ENCODE measurements around the gene PTPRD. TPM values are rescaled to one million over a fixed set of nuclear protein-coding genes. Genes with fewer than 3 reads are reported as not detected.
"Not testable (repeated sequence)": the region's sequence is repeated elsewhere in the genome, so short reads cannot be mapped to it uniquely, and the experiment has no call there.

The PTPRD gene
- total RNA-seq, 1 experiment from 2014 or later, result 70.1 TPM

- Mint-ChIP-seq H3K4me1 (ENCODE audit: low read depth, unreplicated experiment) (no peaks in the 10 kb centered on the region), H3K9me3 (ENCODE audit: unreplicated experiment) (no peaks in the 10 kb centered on the region), H3K27me3 (ENCODE audit: insufficient read depth, unreplicated experiment) (no peaks in the 10 kb centered on the region), H3K36me3 (ENCODE audit: insufficient read depth, unreplicated experiment) (no peaks in the 10 kb centered on the region), H3K4me3 (ENCODE audit: unreplicated experiment) (no peak overlapping the region), H3K27ac (ENCODE audit: unreplicated experiment) (no peak overlapping the region)
- no peak for TF ChIP-seq CTCF (IDR thresholded peaks at IDR 0.05; ENCODE audit: insufficient read depth in 1 of 2, low read depth in 1 of 2, low read length in 1 of 2, severe bottlenecking in 1 of 2, unreplicated experiment in 1 of 2)
- CTCF ChIA-PET, result no interaction called here
- no TSS peak for BruUV-seq (replicated peaks)
- DNase-seq, result no peak
- no peaks in the 10 kb centered on the region for H3K9me3 ChIP-seq
- POLR2A ChIA-PET, result no interaction called here
- intact Hi-C loops (cut with micrococcal nuclease; ENCODE audit: unreplicated experiment), result no loop called here
- H3K4me3 ChIP-seq (ENCODE audit: low read depth, low read length), result no peak overlapping the region
- no peaks in the 10 kb centered on the region for H3K27me3 ChIP-seq (replicated peaks; ENCODE audit: control insufficient read depth, insufficient read depth, low read length)
- H3K36me3 ChIP-seq (ENCODE audit: control insufficient read depth, insufficient read depth, low read length), result no peaks in the 10 kb centered on the region
- no peaks in the 10 kb centered on the region for H3K4me1 ChIP-seq
These were observed 100.7 kb downstream of the PTPRD start for GRCh38 chr9:10512144-10512543.

GRCh38 chr9:10488937-10489336 lies 123.9 kb downstream of the PTPRD start:
- H3K27me3 ChIP-seq (replicated peaks; ENCODE audit: control insufficient read depth, insufficient read depth, low read length), result no peaks in the 10 kb centered on the region
- ChIA-PET POLR2A (no interaction called here), CTCF (no interaction called here)
- Mint-ChIP-seq H3K9me3 (ENCODE audit: unreplicated experiment) (no peaks in the 10 kb centered on the region), H3K4me1 (ENCODE audit: low read depth, unreplicated experiment) (no peaks in the 10 kb centered on the region), H3K4me3 (ENCODE audit: unreplicated experiment) (no peak overlapping the region), H3K27me3 (ENCODE audit: insufficient read depth, unreplicated experiment) (no peaks in the 10 kb centered on the region), H3K36me3 (ENCODE audit: insufficient read depth, unreplicated experiment) (no peaks in the 10 kb centered on the region), H3K27ac (ENCODE audit: unreplicated experiment) (no peak overlapping the region)
- intact Hi-C loops (cut with micrococcal nuclease; ENCODE audit: unreplicated experiment), result no loop called here
- no TSS peak for BruUV-seq (replicated peaks)
- H3K36me3 ChIP-seq (ENCODE audit: control insufficient read depth, insufficient read depth, low read length), result no peaks in the 10 kb centered on the region
- H3K4me1 ChIP-seq, result no peaks in the 10 kb centered on the region
- H3K4me3 ChIP-seq (ENCODE audit: low read depth, low read length), result no peak overlapping the region
- no peaks in the 10 kb centered on the region for H3K9me3 ChIP-seq
- no peak for TF ChIP-seq CTCF (IDR thresholded peaks at IDR 0.05; ENCODE audit: insufficient read depth in 1 of 2, low read depth in 1 of 2, low read length in 1 of 2, severe bottlenecking in 1 of 2, unreplicated experiment in 1 of 2)
- no peak for DNase-seq

- Mint-ChIP-seq H3K9me3 (ENCODE audit: unreplicated experiment) (no peaks in the 10 kb centered on the region), H3K27me3 (ENCODE audit: insufficient read depth, unreplicated experiment) (no peaks in the 10 kb centered on the region), H3K4me3 (ENCODE audit: unreplicated experiment) (no peak overlapping the region), H3K36me3 (ENCODE audit: insufficient read depth, unreplicated experiment) (no peaks in the 10 kb centered on the region), H3K4me1 (ENCODE audit: low read depth, unreplicated experiment) (no peaks in the 10 kb centered on the region), H3K27ac (ENCODE audit: unreplicated experiment) (no peak overlapping the region)
- Histone ChIP-seq H3K4me1 (no peaks in the 10 kb centered on the region), H3K4me3 (ENCODE audit: low read depth, low read length) (no peak overlapping the region), H3K27me3 (replicated peaks; ENCODE audit: control insufficient read depth, insufficient read depth, low read length) (no peaks in the 10 kb centered on the region), H3K9me3 (no peaks in the 10 kb centered on the region), H3K36me3 (ENCODE audit: control insufficient read depth, insufficient read depth, low read length) (no peaks in the 10 kb centered on the region)
- BruUV-seq (replicated peaks), result no TSS peak
- no peak for DNase-seq
- CTCF ChIA-PET, result no interaction called here
- peak; percentile 4 to 20 for TF ChIP-seq CTCF (IDR thresholded peaks at IDR 0.05; ENCODE audit: insufficient read depth in 1 of 2, low read depth in 1 of 2, low read length in 1 of 2, severe bottlenecking in 1 of 2, unreplicated experiment in 1 of 2)
- POLR2A ChIA-PET, result no interaction called here
- intact Hi-C loops (cut with micrococcal nuclease; ENCODE audit: unreplicated experiment), result no loop called here
These were observed 133.6 kb downstream of the PTPRD start for GRCh38 chr9:10479172-10479571.

- BruUV-seq (replicated peaks); H3K27ac Mint-ChIP-seq (ENCODE audit: unreplicated experiment): not testable (repeated sequence)
These were observed 163.6 kb downstream of the PTPRD start for GRCh38 chr9:10449201-10449617.

More at GRCh38 chr9:10449201-10449617, 163.6 kb downstream of the PTPRD start:
- H3K36me3 ChIP-seq (ENCODE audit: control insufficient read depth, insufficient read depth, low read length); H3K27me3 ChIP-seq (replicated peaks; ENCODE audit: control insufficient read depth, insufficient read depth, low read length); H3K27me3 Mint-ChIP-seq (ENCODE audit: insufficient read depth, unreplicated experiment); POLR2A ChIA-PET; H3K36me3 Mint-ChIP-seq (ENCODE audit: insufficient read depth, unreplicated experiment); DNase-seq; CTCF ChIA-PET; H3K4me3 Mint-ChIP-seq (ENCODE audit: unreplicated experiment); H3K4me3 ChIP-seq (ENCODE audit: low read depth, low read length); H3K9me3 ChIP-seq; H3K9me3 Mint-ChIP-seq (ENCODE audit: unreplicated experiment); intact Hi-C loops (cut with micrococcal nuclease; ENCODE audit: unreplicated experiment); H3K4me1 Mint-ChIP-seq (ENCODE audit: low read depth, unreplicated experiment); H3K4me1 ChIP-seq: not testable (repeated sequence)
